ENCODE results near the gene PELI1.

Gene PELI1

DNA sequence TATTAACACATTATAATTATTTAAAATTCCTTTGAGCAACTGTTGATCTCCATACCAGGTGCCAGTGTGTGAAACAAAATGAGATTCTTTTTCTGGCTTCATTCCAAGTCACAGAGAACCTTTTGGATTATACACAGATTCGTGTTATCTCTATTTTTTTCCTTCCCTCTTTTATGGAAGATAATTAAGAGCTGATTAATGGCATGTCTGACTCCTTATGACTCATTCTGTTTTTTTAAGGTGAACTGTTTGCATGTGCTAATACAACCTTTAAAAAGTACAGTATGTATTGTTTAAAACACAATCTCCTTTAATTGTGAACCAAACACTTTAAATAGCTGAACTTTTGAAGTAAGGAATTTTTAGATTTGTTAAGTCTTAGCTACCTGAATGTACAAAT is 39.3 kb downstream of the PELI1 start (continued):
- TF ChIP-seq ZNF354C (tag by site-specific recombination; IDR thresholded peaks at IDR 0.05; ENCODE audit: borderline replicate concordance, low read depth): no peak
- TF ChIP-seq KLF8 (tag by site-specific recombination; IDR thresholded peaks at IDR 0.05): no peak
- no peak for TF ChIP-seq ZNF585B (tag by site-specific recombination; IDR thresholded peaks at IDR 0.05)
- TF ChIP-seq ZBTB1 (tag by site-specific recombination; IDR thresholded peaks at IDR 0.05): no peak
- TF ChIP-seq, protein P1, sequence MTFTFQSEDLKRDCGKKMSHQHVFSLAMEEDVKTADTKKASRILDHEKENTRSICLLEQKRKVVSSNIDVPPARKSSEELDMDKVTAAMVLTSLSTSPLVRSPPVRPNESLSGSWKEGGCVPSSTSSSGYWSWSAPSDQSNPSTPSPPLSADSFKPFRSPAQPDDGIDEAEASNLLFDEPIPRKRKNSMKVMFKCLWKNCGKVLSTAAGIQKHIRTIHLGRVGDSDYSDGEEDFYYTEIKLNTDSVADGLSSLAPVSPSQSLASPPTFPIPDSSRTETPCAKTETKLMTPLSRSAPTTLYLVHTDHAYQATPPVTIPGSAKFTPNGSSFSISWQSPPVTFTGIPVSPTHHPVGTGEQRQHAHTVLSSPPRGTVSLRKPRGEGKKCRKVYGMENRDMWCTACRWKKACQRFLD (tag by site-specific recombination; IDR thresholded peaks at IDR 0.05): no peak
- TF ChIP-seq, protein P2, sequence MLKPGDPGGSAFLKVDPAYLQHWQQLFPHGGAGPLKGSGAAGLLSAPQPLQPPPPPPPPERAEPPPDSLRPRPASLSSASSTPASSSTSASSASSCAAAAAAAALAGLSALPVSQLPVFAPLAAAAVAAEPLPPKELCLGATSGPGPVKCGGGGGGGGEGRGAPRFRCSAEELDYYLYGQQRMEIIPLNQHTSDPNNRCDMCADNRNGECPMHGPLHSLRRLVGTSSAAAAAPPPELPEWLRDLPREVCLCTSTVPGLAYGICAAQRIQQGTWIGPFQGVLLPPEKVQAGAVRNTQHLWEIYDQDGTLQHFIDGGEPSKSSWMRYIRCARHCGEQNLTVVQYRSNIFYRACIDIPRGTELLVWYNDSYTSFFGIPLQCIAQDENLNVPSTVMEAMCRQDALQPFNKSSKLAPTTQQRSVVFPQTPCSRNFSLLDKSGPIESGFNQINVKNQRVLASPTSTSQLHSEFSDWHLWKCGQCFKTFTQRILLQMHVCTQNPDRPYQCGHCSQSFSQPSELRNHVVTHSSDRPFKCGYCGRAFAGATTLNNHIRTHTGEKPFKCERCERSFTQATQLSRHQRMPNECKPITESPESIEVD (tag by site-specific recombination; IDR thresholded peaks at IDR 0.05): peak; percentile 51
- TF ChIP-seq, protein P3, sequence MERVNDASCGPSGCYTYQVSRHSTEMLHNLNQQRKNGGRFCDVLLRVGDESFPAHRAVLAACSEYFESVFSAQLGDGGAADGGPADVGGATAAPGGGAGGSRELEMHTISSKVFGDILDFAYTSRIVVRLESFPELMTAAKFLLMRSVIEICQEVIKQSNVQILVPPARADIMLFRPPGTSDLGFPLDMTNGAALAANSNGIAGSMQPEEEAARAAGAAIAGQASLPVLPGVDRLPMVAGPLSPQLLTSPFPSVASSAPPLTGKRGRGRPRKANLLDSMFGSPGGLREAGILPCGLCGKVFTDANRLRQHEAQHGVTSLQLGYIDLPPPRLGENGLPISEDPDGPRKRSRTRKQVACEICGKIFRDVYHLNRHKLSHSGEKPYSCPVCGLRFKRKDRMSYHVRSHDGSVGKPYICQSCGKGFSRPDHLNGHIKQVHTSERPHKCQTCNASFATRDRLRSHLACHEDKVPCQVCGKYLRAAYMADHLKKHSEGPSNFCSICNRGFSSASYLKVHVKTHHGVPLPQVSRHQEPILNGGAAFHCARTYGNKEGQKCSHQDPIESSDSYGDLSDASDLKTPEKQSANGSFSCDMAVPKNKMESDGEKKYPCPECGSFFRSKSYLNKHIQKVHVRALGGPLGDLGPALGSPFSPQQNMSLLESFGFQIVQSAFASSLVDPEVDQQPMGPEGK (tag by site-specific recombination; IDR thresholded peaks at IDR 0.05): no peak
- TF ChIP-seq ZIC2 (tag by site-specific recombination; IDR thresholded peaks at IDR 0.05): no peak
- TF ChIP-seq ZNF664 (tag by site-specific recombination; IDR thresholded peaks at IDR 0.05): no peak
- no peak for TF ChIP-seq ZNF426 (tag by site-specific recombination; IDR thresholded peaks at IDR 0.05)
- TF ChIP-seq, protein P4, sequence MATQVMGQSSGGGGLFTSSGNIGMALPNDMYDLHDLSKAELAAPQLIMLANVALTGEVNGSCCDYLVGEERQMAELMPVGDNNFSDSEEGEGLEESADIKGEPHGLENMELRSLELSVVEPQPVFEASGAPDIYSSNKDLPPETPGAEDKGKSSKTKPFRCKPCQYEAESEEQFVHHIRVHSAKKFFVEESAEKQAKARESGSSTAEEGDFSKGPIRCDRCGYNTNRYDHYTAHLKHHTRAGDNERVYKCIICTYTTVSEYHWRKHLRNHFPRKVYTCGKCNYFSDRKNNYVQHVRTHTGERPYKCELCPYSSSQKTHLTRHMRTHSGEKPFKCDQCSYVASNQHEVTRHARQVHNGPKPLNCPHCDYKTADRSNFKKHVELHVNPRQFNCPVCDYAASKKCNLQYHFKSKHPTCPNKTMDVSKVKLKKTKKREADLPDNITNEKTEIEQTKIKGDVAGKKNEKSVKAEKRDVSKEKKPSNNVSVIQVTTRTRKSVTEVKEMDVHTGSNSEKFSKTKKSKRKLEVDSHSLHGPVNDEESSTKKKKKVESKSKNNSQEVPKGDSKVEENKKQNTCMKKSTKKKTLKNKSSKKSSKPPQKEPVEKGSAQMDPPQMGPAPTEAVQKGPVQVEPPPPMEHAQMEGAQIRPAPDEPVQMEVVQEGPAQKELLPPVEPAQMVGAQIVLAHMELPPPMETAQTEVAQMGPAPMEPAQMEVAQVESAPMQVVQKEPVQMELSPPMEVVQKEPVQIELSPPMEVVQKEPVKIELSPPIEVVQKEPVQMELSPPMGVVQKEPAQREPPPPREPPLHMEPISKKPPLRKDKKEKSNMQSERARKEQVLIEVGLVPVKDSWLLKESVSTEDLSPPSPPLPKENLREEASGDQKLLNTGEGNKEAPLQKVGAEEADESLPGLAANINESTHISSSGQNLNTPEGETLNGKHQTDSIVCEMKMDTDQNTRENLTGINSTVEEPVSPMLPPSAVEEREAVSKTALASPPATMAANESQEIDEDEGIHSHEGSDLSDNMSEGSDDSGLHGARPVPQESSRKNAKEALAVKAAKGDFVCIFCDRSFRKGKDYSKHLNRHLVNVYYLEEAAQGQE (tag by site-specific recombination; IDR thresholded peaks at IDR 0.05): no peak
- TF ChIP-seq, protein P5, sequence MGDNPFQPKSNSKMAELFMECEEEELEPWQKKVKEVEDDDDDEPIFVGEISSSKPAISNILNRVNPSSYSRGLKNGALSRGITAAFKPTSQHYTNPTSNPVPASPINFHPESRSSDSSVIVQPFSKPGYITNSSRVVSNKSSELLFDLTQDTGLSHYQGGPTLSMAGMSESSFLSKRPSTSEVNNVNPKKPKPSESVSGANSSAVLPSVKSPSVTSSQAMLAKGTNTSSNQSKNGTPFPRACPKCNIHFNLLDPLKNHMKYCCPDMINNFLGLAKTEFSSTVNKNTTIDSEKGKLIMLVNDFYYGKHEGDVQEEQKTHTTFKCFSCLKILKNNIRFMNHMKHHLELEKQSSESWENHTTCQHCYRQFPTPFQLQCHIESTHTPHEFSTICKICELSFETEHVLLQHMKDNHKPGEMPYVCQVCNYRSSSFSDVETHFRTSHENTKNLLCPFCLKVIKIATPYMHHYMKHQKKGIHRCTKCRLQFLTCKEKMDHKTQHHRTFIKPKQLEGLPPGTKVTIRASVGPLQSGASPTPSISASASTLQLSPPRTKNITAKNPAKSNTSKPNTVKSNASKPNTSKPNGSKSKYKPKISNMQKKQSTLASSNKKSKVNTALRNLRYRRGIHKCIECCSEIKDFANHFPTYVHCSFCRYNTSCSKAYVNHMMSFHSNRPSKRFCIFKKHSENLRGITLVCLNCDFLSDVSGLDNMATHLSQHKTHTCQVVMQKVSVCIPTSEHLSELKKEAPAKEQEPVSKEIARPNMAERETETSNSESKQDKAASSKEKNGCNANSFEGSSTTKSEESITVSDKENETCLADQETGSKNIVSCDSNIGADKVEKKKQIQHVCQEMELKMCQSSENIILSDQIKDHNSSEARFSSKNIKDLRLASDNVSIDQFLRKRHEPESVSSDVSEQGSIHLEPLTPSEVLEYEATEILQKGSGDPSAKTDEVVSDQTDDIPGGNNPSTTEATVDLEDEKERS (tag by site-specific recombination; IDR thresholded peaks at IDR 0.05): no peak
- no peak for TF ChIP-seq WT1 (tag by site-specific recombination; IDR thresholded peaks at IDR 0.05)
- TF ChIP-seq ZSCAN16 (tag by site-specific recombination; IDR thresholded peaks at IDR 0.05): peak; percentile 21; the same call in 1 of the 2 replicates
- no peak for TF ChIP-seq ZNF792 (tag by site-specific recombination; IDR thresholded peaks at IDR 0.05)
- no peak for TF ChIP-seq ZNF274 (IDR thresholded peaks at IDR 0.05; ENCODE audit: low read length)
- TF ChIP-seq ZNF274 (tag by site-specific recombination; IDR thresholded peaks at IDR 0.05; ENCODE audit: borderline replicate concordance): no peak
- no peak for TF ChIP-seq ZNF600 (tag by site-specific recombination; IDR thresholded peaks at IDR 0.05)
- TF ChIP-seq TCF7L2 (IDR thresholded peaks at IDR 0.05; ENCODE audit: borderline replicate concordance, low read depth, low read length): no peak
- TF ChIP-seq ZNF155 (tag by site-specific recombination; IDR thresholded peaks at IDR 0.05): no peak
- no peak for TF ChIP-seq BCL11A (tag by site-specific recombination; IDR thresholded peaks at IDR 0.05; ENCODE audit: low read depth)
- TF ChIP-seq, protein P6, sequence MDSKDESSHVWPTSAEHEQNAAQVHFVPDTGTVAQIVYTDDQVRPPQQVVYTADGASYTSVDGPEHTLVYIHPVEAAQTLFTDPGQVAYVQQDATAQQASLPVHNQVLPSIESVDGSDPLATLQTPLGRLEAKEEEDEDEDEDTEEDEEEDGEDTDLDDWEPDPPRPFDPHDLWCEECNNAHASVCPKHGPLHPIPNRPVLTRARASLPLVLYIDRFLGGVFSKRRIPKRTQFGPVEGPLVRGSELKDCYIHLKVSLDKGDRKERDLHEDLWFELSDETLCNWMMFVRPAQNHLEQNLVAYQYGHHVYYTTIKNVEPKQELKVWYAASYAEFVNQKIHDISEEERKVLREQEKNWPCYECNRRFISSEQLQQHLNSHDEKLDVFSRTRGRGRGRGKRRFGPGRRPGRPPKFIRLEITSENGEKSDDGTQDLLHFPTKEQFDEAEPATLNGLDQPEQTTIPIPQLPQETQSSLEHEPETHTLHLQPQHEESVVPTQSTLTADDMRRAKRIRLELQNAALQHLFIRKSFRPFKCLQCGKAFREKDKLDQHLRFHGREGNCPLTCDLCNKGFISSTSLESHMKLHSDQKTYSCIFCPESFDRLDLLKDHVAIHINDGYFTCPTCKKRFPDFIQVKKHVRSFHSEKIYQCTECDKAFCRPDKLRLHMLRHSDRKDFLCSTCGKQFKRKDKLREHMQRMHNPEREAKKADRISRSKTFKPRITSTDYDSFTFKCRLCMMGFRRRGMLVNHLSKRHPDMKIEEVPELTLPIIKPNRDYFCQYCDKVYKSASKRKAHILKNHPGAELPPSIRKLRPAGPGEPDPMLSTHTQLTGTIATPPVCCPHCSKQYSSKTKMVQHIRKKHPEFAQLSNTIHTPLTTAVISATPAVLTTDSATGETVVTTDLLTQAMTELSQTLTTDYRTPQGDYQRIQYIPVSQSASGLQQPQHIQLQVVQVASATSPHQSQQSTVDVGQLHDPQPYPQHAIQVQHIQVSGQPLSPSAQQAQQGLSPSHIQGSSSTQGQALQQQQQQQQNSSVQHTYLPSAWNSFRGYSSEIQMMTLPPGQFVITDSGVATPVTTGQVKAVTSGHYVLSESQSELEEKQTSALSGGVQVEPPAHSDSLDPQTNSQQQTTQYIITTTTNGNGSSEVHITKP (tag by site-specific recombination; IDR thresholded peaks at IDR 0.05): 0 out of 2 replicates have a peak, but pooled peaks have one; percentile 15
- TF ChIP-seq ZSCAN23 (tag by site-specific recombination; IDR thresholded peaks at IDR 0.05): no peak
- TF ChIP-seq OSR2 (tag by site-specific recombination; IDR thresholded peaks at IDR 0.05): peak; percentile 16; the same call in 1 of the 2 replicates
- TF ChIP-seq IKZF3 (tag by site-specific recombination; IDR thresholded peaks at IDR 0.05): no peak; the same call in 1 of the 2 replicates
- TF ChIP-seq ZNF843 (tag by site-specific recombination; IDR thresholded peaks at IDR 0.05): 0 out of 2 replicates have a peak, but pooled peaks have one; percentile 34
